Fibroblast of lung (primary cell): ENCODE results near the gene CHN2. TPM values are rescaled to one million over a fixed set of nuclear protein-coding genes. Genes with fewer than 3 reads are reported as not detected.

Source experiments
- DNase-seq, 2 donors: peaks; one replicate each; pipeline versions ENCODE4 v3.0.0 to v3.0.0-alpha.2; 2010; ENCODE audit warnings: low read depth in 2 of 2
- H2AFZ ChIP-seq: 2 replicates; pipeline ENCODE4 v1.5.1; 2012; ENCODE audit warnings: low read length, control low read depth, inconsistent platforms
- H3K27ac ChIP-seq: 2 replicates; pipeline ENCODE4 v1.5.1; 2011; ENCODE audit warnings: low read length, control low read depth; ENCODE audit not compliant: insufficient read depth
- H3K27me3 ChIP-seq: 2 replicates; pipeline ENCODE4 v1.5.1; 2011; ENCODE audit warnings: mild to moderate bottlenecking, low read length; ENCODE audit not compliant: control insufficient read depth, insufficient read depth
- H3K36me3 ChIP-seq: 2 replicates; pipeline ENCODE4 v1.5.1; 2011; ENCODE audit warnings: low read length; ENCODE audit not compliant: control insufficient read depth, insufficient read depth
- H3K4me1 ChIP-seq: 2 replicates; pipeline ENCODE4 v1.5.1; 2011; ENCODE audit warnings: low read length; ENCODE audit not compliant: control insufficient read depth, insufficient read depth; ENCODE audit errors: extremely low read depth
- H3K4me2 ChIP-seq: 2 replicates; pipeline ENCODE4 v1.5.1; 2011; ENCODE audit warnings: low read length, control low read depth; ENCODE audit not compliant: insufficient read depth; ENCODE audit errors: extremely low read depth
- H3K4me3 ChIP-seq, 4 experiments: fragments of 200-600 bp in 1 of 4; sonication (generic) in 1 of 4; replicated peaks in 1 of 4; 2 replicates each; pipeline ENCODE4 v1.5.1; 2011 to 2016; ENCODE audit warnings: low read length in 4 of 4, low read depth in 3 of 4, mild to moderate bottlenecking in 3 of 4, control low read depth in 2 of 4, inconsistent platforms in 1 of 4, mixed read lengths in 1 of 4; ENCODE audit not compliant: insufficient read depth in 1 of 4; ENCODE audit errors: control extremely low read depth in 1 of 4
- H3K79me2 ChIP-seq: 2 replicates; pipeline ENCODE4 v1.5.1; 2012; ENCODE audit warnings: mild to moderate bottlenecking, low read length, inconsistent platforms; ENCODE audit not compliant: control insufficient read depth, insufficient read depth
- H3K9ac ChIP-seq: 2 replicates; pipeline ENCODE4 v1.5.1; 2011; ENCODE audit warnings: mild to moderate bottlenecking, low read length, control low read depth; ENCODE audit not compliant: insufficient read depth
- H3K9me3 ChIP-seq: 2 replicates; pipeline ENCODE4 v1.5.1; 2012; ENCODE audit warnings: low read depth, low read length; ENCODE audit not compliant: control insufficient read depth, insufficient read depth
- H4K20me1 ChIP-seq: 2 replicates; pipeline ENCODE4 v1.5.1; 2011; ENCODE audit warnings: low read length; ENCODE audit not compliant: control insufficient read depth, insufficient read depth; ENCODE audit errors: extremely low read depth
- CTCF ChIP-seq, 2 donors: IDR thresholded peaks in 1 of 2; conservative IDR thresholded peaks in 1 of 2; 1 replicate in 1 of 2; 2 replicates in 1 of 2; pipeline ENCODE4 v1.5.1; 2011 to 2012; ENCODE audit warnings: low read length in 2 of 2, control low read depth in 1 of 2, inconsistent platforms in 1 of 2, low read depth in 1 of 2, mild to moderate bottlenecking in 1 of 2
- EZH2 ChIP-seq: IDR thresholded peaks from 2 replicates; pipeline ENCODE4 v1.5.1; 2012; ENCODE audit warnings: low read length, control low read depth, mild to moderate bottlenecking; ENCODE audit errors: missing control alignments
- polyA plus RNA-seq, 2 donors: library from polyadenylated mRNA; depleted of rRNA in 1 of 2; stranded (reverse) in 1 of 2; unstranded in 1 of 2; fragments of >200 nt; gene quantifications; 2 replicates each; pipeline ENCODE4 v1.2.1, GENCODE V29; 2011 to 2012; ENCODE audit warnings: missing spikeins in 1 of 2
- total RNA-seq: library from RNA; depleted of rRNA; stranded (reverse); fragments of >200 nt; gene quantifications from 2 replicates; pipeline ENCODE4 v1.2.1, GENCODE V29; 2014

The CHN2 gene
- total and polyA plus RNA-seq, 2 donors (not counting 1 experiment from before 2014, with no cell fraction given) = 0.33 to 0.53 TPM

- no peak overlapping the region for H2AFZ ChIP-seq
- no peak overlapping the region for H3K9ac ChIP-seq
- H3K4me1 ChIP-seq = no peaks in the 10 kb centered on the region
- no peak overlapping the region for H3K4me2 ChIP-seq
- H4K20me1 ChIP-seq = no peaks in the 10 kb centered on the region
- no peak overlapping the region for H3K4me3 ChIP-seq
- no peak for DNase-seq
- TF ChIP-seq EZH2 = no peak
- TF ChIP-seq CTCF (conservative IDR thresholded peaks at IDR 0.05 in 1 of 2, IDR thresholded peaks at IDR 0.05 in 1 of 2; ENCODE audit: low read depth in 1 of 2, low read length in 2 of 2) = no peak
- no peaks in the 10 kb centered on the region for H3K9me3 ChIP-seq
- no peaks in the 10 kb centered on the region for H3K27me3 ChIP-seq
- H3K79me2 ChIP-seq = no peaks in the 10 kb centered on the region
- no peaks in the 10 kb centered on the region for H3K36me3 ChIP-seq
- H3K27ac ChIP-seq = no peak overlapping the region
These were observed 120.7 kb downstream of the CHN2 start for GRCh38 chr7:29315122-29315891.

GRCh38 chr7:29315892-29316270, 121.3 kb downstream of the CHN2 start:
- Histone ChIP-seq H3K4me1 (no peaks in the 10 kb centered on the region), H3K36me3 (no peaks in the 10 kb centered on the region), H3K79me2 (no peaks in the 10 kb centered on the region), H4K20me1 (no peaks in the 10 kb centered on the region), H3K9ac (no peak overlapping the region), H3K4me2 (no peak overlapping the region), H3K4me3 (no peak overlapping the region), H3K27me3 (no peaks in the 10 kb centered on the region), H3K27ac (no peak overlapping the region), H2AFZ (no peak overlapping the region), H3K9me3 (no peaks in the 10 kb centered on the region)
- no peak for DNase-seq
- TF ChIP-seq CTCF (conservative IDR thresholded peaks at IDR 0.05 in 1 of 2, IDR thresholded peaks at IDR 0.05 in 1 of 2; ENCODE audit: low read depth in 1 of 2, low read length in 2 of 2) (no peak), EZH2 (no peak)

- no peak for TF ChIP-seq CTCF (conservative IDR thresholded peaks at IDR 0.05 in 1 of 2, IDR thresholded peaks at IDR 0.05 in 1 of 2; ENCODE audit: low read depth in 1 of 2, low read length in 2 of 2)
- no peak overlapping the region for H3K27ac ChIP-seq
- H3K4me3 ChIP-seq = no peak overlapping the region
- H3K36me3 ChIP-seq = no peaks in the 10 kb centered on the region
- H3K79me2 ChIP-seq = no peaks in the 10 kb centered on the region
- H3K27me3 ChIP-seq = no peaks in the 10 kb centered on the region
- DNase-seq = no peak
- H4K20me1 ChIP-seq = no peaks in the 10 kb centered on the region
- H3K4me1 ChIP-seq = no peaks in the 10 kb centered on the region
- H3K4me2 ChIP-seq = no peak overlapping the region
- H3K9ac ChIP-seq = no peak overlapping the region
- no peak overlapping the region for H2AFZ ChIP-seq
- no peaks in the 10 kb centered on the region for H3K9me3 ChIP-seq
These were observed 122.4 kb downstream of the CHN2 start for GRCh38 chr7:29316926-29317325.
